NCI-H748 (cell line): Measurements from ENCODE around the gene GID8.

Source experiments
- DNase-seq: peaks from one replicate; lab custom pipeline; 2025; ENCODE audit not compliant: unreplicated experiment; lab: John Stamatoyannopoulos, UW

GID8 gene

GRCh38 chr20:62982124-62983075 lies 44.5 kb downstream of the GID8 start:
- no peak for DNase-seq

DNA sequence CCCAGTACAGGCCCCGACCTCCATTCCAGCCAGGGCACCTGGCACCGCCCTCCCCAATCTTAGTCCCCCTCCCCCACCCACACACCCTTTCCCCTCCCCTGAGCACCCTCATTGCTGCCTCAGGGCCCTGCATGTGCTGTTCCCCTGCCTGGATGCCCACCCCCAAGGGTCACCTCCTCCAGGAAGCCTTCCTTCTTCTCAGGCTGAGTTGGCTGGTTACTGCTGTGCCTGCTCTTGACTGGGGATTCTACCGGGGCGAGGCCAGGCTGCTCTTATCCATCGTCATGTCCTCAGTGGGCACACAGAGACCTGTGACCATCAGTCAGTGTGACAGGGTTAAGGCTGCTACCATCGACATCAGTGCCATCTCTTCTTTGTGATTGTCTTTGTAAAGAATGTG lies 45.3 kb downstream of the GID8 start:
- DNase-seq: no peak

DNA sequence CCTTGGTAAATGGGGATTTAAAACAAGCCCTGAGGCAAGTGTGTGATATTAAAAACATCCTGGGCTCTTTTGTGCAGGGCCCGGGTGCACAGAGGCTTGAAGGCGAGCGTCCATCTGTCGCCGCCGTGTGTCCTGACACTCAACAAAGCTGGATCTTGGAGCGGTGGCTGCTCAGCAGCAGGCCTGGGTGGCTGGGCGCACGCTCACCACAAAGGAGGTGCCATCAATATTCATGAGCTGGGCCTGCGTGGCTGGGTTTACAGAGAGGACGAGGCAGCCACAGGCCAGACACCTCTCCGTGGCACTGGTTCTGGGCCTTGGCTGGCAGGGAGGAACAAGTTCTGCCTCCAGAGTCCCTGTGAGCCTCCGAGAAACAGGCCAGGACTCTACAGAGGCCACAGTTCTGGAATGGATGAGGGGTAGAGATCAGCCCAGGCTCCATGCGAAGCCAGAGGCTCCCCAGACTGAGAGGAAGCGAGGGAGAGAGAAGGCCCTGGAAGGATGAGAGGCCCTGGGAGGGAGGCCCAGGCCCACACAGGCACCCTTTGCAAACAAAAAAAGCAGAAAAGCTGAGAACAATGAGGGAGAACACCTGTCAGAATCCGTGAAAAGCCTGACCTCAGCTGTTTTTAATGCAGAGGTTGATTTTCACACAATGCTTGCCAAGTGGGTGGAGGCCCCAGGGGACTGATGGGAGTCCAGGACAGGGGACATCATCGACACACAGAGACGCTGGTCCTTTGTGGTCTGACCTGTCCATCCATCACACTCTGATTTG lies 46.9 kb downstream of the GID8 start:
- DNase-seq: peak; percentile 86

- no peak for DNase-seq
Observed at GRCh38 chr20:62985444-62985778, 47.5 kb downstream of the GID8 start.

DNA sequence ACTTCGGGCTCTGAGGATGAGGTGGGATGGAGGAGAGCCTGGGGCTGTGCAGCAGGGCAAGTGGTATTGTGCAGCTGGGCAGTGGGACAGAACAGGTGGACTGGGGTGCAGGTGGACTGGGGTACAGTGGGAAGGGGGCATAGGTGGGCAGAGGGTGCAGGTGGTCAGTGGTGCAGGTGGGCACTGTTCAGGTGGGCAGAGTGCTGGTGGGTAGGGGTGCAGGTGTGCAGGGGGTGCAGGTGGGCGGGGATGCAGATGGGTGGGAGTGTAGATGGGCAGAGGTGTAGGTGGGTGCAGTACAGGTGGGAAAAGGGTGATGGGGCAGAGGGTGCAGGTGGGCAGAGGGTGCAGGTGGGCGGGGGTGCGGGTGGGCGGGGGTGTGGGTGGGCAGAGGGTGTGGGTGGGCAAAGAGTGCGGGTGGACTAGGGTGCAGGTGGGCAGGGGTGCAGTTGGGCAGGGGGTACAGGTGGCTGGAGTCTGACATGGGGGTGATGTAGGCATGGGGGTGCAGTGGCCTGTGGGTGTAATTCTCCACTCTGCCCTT lies 48.4 kb downstream of the GID8 start:
- DNase-seq: no peak

GRCh38 chr20:62987114-62987513 lies 49.2 kb downstream of the GID8 start:
- DNase-seq: no peak

DNA sequence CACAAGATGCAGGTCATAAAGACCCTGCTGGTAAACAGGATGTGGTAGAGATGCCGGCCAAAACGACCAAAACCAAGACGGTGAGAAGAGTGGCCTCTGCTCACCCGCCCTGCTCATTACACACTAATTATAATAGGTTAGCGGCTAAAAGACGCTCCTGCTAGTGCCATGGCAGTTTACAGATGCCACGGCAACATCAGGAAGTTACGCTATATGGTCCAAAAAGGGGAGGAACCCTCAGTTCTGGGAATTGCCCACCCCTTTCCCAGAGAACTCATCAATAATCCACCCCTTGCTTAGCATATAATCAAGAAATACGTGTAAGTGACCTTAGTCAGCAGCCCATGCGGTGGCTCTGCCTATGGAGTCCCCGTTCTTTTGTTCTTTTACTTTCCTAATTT lies 51.3 kb downstream of the GID8 start:
- peak; percentile 41 for DNase-seq

DNA sequence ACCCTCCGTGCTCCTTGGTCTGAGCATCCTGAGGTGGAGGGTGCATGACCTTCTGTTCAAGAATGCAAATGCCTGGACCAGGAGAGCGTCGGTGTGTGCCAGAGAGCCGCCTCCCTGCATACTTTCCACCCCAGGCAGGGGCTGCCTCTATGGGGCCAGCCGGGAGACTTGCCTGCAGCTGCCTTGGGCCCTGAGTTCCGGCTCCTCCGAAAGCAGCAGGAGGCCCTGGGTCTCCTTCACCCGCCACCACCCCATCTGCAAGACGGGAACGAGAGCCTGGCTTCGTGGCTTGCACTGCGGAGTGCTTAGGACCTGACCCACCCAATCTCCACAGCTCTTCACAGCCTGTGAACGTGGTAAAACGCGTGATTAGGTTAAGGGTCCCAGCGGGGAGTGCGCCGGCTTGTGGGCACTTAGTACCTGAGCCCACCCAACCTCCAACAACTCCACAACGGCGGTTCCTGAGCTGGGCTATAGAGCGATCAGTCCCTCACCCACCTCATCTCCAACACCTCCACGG lies 52.4 kb downstream of the GID8 start:
- no peak for DNase-seq

- no peak for DNase-seq
Observed at GRCh38 chr20:62991196-62991807, 53.4 kb downstream of the GID8 start.

- DNase-seq: no peak
Observed at GRCh38 chr20:62991863-62992262, 53.9 kb downstream of the GID8 start.

- no peak for DNase-seq
Observed at GRCh38 chr20:62993856-62994494, 56.0 kb downstream of the GID8 start.

- no peak for DNase-seq
Observed at GRCh38 chr20:62994869-62995281, 56.9 kb downstream of the GID8 start.

DNA sequence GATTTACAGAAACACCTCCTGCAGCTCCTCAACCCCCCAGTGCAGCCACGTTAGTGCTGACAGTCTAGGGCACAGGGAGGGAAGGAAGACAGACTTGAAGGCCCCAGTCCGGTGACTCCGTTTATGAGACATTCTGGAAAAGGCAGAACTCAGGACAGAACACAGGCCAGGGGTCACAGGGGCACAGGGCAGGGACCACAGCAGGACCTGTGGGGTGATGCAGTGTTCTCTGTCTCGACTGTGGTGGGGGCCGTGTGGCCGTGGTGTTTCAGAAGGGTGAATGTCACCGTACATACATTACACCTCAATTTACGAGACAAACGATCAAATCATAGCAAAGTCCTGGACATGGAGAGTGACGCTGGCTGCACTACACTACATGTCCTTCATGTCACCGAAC lies 57.5 kb downstream of the GID8 start:
- DNase-seq: no peak

- DNase-seq: peak; percentile 80
Observed at GRCh38 chr20:62995898-62996595, 58.1 kb downstream of the GID8 start.

- no peak for DNase-seq
Observed at GRCh38 chr20:62996596-62996982, 58.6 kb downstream of the GID8 start.

GRCh38 chr20:62997417-62998035 lies 59.6 kb downstream of the GID8 start:
- no peak for DNase-seq
